HepG2 (cell line): Measurements from ENCODE around the gene TMEM95. TPM values are rescaled to one million over a fixed set of nuclear protein-coding genes. Genes with fewer than 3 reads are reported as not detected.

Source experiments
- ARID2 ChIP-seq: sonication (generic); formaldehyde crosslinking; IDR thresholded peaks from 2 replicates; pipeline ENCODE4 v1.8.1; 2022; ENCODE audit warnings: mild to moderate bottlenecking, missing genetic modification reagents, borderline replicate concordance
- HNRNPLL ChIP-seq: fragments of 200-400 bp; formaldehyde crosslinking; IDR thresholded peaks from 2 replicates; pipeline ENCODE4 v1.6.1; 2017; ENCODE audit warnings: mild to moderate bottlenecking, low read depth, low read length; ENCODE audit not compliant: poor library complexity, severe bottlenecking
- KDM5A ChIP-seq: fragments of 200-600 bp; sonication (generic); IDR thresholded peaks from 2 replicates; pipeline ENCODE4 v1.7.0; 2018; ENCODE audit warnings: antibody characterized with exemption, mild to moderate bottlenecking, low read length, borderline replicate concordance
- MTA3 ChIP-seq: sonication (generic); formaldehyde crosslinking; IDR thresholded peaks from 2 replicates; pipeline ENCODE4 v1.4.0; 2020; ENCODE audit warnings: missing genetic modification reagents
- MXD4 ChIP-seq: IDR thresholded peaks from 2 replicates; pipeline ENCODE4 v1.6.1; 2016; ENCODE audit warnings: mild to moderate bottlenecking, missing biosample characterization, missing genetic modification reagents
- MYPOP ChIP-seq: sonication (generic); formaldehyde crosslinking; IDR thresholded peaks from 2 replicates; pipeline ENCODE4 v1.8.1; 2023; ENCODE audit warnings: mild to moderate bottlenecking, moderate library complexity, missing genetic modification reagents
- MZF1 ChIP-seq: sonication (generic); formaldehyde crosslinking; IDR thresholded peaks from 2 replicates; pipeline ENCODE4 v1.8.1; 2023; ENCODE audit warnings: mild to moderate bottlenecking, missing genetic modification reagents, borderline replicate concordance
- PHF8 ChIP-seq: sonication (generic); formaldehyde crosslinking; IDR thresholded peaks from 2 replicates; pipeline ENCODE4 v1.5.0; 2020; ENCODE audit warnings: missing genetic modification reagents
- SIX1 ChIP-seq: sonication (generic); formaldehyde crosslinking; IDR thresholded peaks from 2 replicates; pipeline ENCODE4 v1.4.0; 2020; ENCODE audit warnings: missing genetic modification reagents, borderline replicate concordance
- STAG1 ChIP-seq: sonication (generic); formaldehyde crosslinking; IDR thresholded peaks from 2 replicates; pipeline ENCODE4 v1.4.0; 2020; ENCODE audit warnings: missing genetic modification reagents
- ZBTB34 ChIP-seq: sonication (generic); formaldehyde crosslinking; IDR thresholded peaks from 2 replicates; pipeline ENCODE4 v1.8.0; 2022; ENCODE audit warnings: mild to moderate bottlenecking, missing genetic modification reagents
- ZNF136 ChIP-seq: sonication (generic); formaldehyde crosslinking; IDR thresholded peaks from 2 replicates; pipeline ENCODE4 v1.8.1; 2022; ENCODE audit warnings: low read depth, mild to moderate bottlenecking, moderate library complexity, missing genetic modification reagents
- ZNF713 ChIP-seq: sonication (generic); formaldehyde crosslinking; IDR thresholded peaks from 2 replicates; pipeline ENCODE4 v1.4.0; 2020; ENCODE audit warnings: mild to moderate bottlenecking, missing genetic modification reagents
- polyA plus RNA-seq, 8 experiments: library from polyadenylated mRNA; depleted of rRNA in 3 of 8; stranded (reverse) in 7 of 8; unstranded in 1 of 8; fragments of >200 nt; fragmentation: Illumina TruSeq in 4 of 8; extraction: Trizol in 4 of 8; gene quantifications; 2 replicates each; pipeline versions ENCODE4 v1.2.1 to v1.2.3, GENCODE V29; 2011 to 2016; ENCODE audit warnings: low read depth in 4 of 8, missing spikeins in 1 of 8, mixed read lengths in 1 of 8; ENCODE audit not compliant: insufficient read depth in 1 of 8
- total RNA-seq, 5 experiments: library from RNA; depleted of rRNA; stranded (reverse); fragments of >200 nt; fragmentation: Illumina TruSeq; extraction: Trizol; gene quantifications; 2 replicates each; pipeline ENCODE4 v1.2.3, GENCODE V29; 2016; ENCODE audit warnings: low read depth in 1 of 5
- TF ChIP-seq, protein P1 (sequence below): sonication (generic); formaldehyde crosslinking; IDR thresholded peaks from 2 replicates; pipeline ENCODE4 v1.4.0; 2020; ENCODE audit warnings: mild to moderate bottlenecking, missing genetic modification reagents
- TF ChIP-seq, protein P2 (sequence below): sonication (generic); formaldehyde crosslinking; IDR thresholded peaks from 2 replicates; pipeline ENCODE4 v1.5.1; 2020; ENCODE audit warnings: missing genetic modification reagents, mild to moderate bottlenecking, borderline replicate concordance
- TF ChIP-seq, protein P3 (sequence below): sonication (generic); formaldehyde crosslinking; IDR thresholded peaks from 2 replicates; pipeline ENCODE4 v1.4.0; 2020; ENCODE audit warnings: mild to moderate bottlenecking, low read depth, missing genetic modification reagents

TMEM95 gene
- total and polyA plus RNA-seq, 2 of the 13 experiments (the other 11 are each of a cell fraction or from before 2014, with no cell fraction given), result not detected

DNA sequence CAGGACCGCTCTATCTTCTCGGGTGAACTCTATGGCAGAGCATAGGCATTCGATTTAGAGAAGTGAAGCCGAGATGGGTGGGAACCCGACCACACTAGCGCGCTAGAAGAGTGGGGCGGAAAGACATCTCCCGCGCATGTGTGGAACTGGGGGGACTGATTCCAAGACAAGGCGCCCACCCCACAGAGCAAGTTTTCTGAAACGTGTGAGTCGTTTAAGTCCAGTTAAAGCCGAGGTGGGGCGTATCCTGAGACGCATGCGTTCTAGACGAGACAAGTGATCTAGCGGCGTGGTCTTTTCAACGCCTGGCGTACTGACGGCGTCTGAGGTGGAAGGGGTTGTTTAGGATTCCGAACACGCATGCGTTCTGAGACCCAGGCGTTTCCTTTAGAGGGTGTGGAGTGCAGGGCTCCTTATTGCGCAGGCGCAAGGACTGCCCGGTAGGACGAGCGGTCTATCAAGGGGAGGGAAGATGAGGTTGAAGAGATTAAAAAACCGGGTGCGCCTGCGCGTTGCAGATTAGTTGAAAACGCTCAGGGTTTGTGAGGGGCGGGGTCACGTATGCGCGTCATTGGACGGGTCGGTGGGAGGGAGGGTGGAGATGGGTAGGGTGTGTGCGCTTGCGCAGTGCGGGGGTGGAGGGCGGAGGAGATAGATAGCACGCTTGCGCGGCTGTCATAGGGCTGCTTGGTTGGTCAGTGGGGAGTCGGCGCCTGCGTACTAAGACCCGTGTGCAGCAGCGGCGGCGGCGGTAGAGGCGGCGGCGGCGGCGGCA, 47.9 kb upstream of the TMEM95 start, which contains the start of gene EIF5A (continued):
- TF ChIP-seq, protein P1, sequence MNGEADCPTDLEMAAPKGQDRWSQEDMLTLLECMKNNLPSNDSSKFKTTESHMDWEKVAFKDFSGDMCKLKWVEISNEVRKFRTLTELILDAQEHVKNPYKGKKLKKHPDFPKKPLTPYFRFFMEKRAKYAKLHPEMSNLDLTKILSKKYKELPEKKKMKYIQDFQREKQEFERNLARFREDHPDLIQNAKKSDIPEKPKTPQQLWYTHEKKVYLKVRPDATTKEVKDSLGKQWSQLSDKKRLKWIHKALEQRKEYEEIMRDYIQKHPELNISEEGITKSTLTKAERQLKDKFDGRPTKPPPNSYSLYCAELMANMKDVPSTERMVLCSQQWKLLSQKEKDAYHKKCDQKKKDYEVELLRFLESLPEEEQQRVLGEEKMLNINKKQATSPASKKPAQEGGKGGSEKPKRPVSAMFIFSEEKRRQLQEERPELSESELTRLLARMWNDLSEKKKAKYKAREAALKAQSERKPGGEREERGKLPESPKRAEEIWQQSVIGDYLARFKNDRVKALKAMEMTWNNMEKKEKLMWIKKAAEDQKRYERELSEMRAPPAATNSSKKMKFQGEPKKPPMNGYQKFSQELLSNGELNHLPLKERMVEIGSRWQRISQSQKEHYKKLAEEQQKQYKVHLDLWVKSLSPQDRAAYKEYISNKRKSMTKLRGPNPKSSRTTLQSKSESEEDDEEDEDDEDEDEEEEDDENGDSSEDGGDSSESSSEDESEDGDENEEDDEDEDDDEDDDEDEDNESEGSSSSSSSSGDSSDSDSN (CRISPR knock-in tag), result no peak
- TF ChIP-seq MZF1 (CRISPR knock-in tag), result no peak
- TF ChIP-seq HNRNPLL, result peak; percentile 60
- TF ChIP-seq STAG1, result no peak
- 0 out of 2 replicates have a peak, but pooled peaks have one; percentile 57 for TF ChIP-seq ZNF136 (CRISPR knock-in tag)
- TF ChIP-seq ARID2 (CRISPR knock-in tag), result no peak
- TF ChIP-seq MXD4 (CRISPR knock-in tag), result peak; percentile 61
- TF ChIP-seq, protein P2, sequence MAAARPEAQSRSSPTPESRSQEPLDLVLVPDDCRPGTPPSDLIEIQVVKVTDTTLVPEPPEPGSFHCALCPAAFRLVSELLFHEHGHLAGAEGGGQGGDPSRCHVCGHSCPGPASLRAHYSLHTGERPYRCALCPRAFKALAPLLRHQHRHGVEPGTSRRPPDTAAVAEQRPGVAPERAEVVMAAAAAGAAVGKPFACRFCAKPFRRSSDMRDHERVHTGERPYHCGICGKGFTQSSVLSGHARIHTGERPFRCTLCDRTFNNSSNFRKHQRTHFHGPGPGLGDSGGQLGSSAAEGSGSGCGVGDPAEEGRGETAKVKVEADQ, result peak; percentile 30
- no peak for TF ChIP-seq ZBTB34 (CRISPR knock-in tag)
- TF ChIP-seq, protein P3, sequence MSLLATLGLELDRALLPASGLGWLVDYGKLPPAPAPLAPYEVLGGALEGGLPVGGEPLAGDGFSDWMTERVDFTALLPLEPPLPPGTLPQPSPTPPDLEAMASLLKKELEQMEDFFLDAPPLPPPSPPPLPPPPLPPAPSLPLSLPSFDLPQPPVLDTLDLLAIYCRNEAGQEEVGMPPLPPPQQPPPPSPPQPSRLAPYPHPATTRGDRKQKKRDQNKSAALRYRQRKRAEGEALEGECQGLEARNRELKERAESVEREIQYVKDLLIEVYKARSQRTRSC, result no peak; the same call in 1 of the 2 replicates
- no peak for TF ChIP-seq SIX1
- TF ChIP-seq ZNF713 (CRISPR knock-in tag), result no peak
- no peak for TF ChIP-seq MTA3 (CRISPR knock-in tag)
- TF ChIP-seq MYPOP (CRISPR knock-in tag), result no peak
- TF ChIP-seq KDM5A, result no peak; the same call in 1 of the 2 replicates
- TF ChIP-seq PHF8 (CRISPR knock-in tag), result peak; percentile 54
